ENCODE data around the gene NMNAT2.

GRCh38 chr1:183285746-183286145, 132.4 kb downstream of the NMNAT2 start:
- TF ChIP-seq POLR2A (IDR thresholded peaks at IDR 0.05; ENCODE audit: low read depth) (no peak), EP300 (IDR thresholded peaks at IDR 0.05) (no peak), POLR2AphosphoS5 (IDR thresholded peaks at IDR 0.05) (no peak)
- TF ChIP-seq, protein P1, sequence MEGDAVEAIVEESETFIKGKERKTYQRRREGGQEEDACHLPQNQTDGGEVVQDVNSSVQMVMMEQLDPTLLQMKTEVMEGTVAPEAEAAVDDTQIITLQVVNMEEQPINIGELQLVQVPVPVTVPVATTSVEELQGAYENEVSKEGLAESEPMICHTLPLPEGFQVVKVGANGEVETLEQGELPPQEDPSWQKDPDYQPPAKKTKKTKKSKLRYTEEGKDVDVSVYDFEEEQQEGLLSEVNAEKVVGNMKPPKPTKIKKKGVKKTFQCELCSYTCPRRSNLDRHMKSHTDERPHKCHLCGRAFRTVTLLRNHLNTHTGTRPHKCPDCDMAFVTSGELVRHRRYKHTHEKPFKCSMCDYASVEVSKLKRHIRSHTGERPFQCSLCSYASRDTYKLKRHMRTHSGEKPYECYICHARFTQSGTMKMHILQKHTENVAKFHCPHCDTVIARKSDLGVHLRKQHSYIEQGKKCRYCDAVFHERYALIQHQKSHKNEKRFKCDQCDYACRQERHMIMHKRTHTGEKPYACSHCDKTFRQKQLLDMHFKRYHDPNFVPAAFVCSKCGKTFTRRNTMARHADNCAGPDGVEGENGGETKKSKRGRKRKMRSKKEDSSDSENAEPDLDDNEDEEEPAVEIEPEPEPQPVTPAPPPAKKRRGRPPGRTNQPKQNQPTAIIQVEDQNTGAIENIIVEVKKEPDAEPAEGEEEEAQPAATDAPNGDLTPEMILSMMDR (IDR thresholded peaks at IDR 0.05) = no peak
